Lower leg skin (tissue), 4 donors: Measurements from ENCODE around the gene RNF125. TPM values are rescaled to one million over a fixed set of nuclear protein-coding genes. Genes with fewer than 3 reads are reported as not detected.
"Not testable (repeated sequence)": the region's sequence is repeated elsewhere in the genome, so short reads cannot be mapped to it uniquely, and the experiment has no call there.

Source experiments
- DNase-seq, 2 donors: peaks; one replicate each; pipeline ENCODE4 v3.0.0-alpha.2; 2019; ENCODE audit warnings: low spot score in 2 of 2
- H3K4me3 ChIP-seq: fragments of 200-600 bp; sonication (generic); 2 replicates; pipeline ENCODE4 v1.5.1; 2017; ENCODE audit warnings: mild to moderate bottlenecking, low read depth; ENCODE audit not compliant: poor library complexity, severe bottlenecking
- CTCF ChIP-seq, 3 donors: fragments of 450-650 bp; IDR thresholded peaks; one replicate each; pipeline ENCODE4 v1.5.1; 2016; ENCODE audit warnings: antibody characterized with exemption in 3 of 3, mild to moderate bottlenecking in 3 of 3, moderate library complexity in 2 of 3
- POLR2A ChIP-seq, 2 donors: fragments of 450-650 bp; IDR thresholded peaks; one replicate each; pipeline ENCODE4 v1.6.1; 2016 to 2017; ENCODE audit warnings: antibody characterized with exemption in 2 of 2, mild to moderate bottlenecking in 1 of 2, moderate library complexity in 1 of 2
- whole genome bisulfite sequencing, 2 donors: methylation state at CpG; one replicate each; pipeline ENCODE4 v1.1.5; 2018; 5-methylcytosine and 5-hydroxymethylcytosine counted together
- intact Hi-C: fragments of 100-400 bp; cut with DNase I; formaldehyde crosslinking; loops from one replicate; pipeline ENCODE4 v1.15.0; 2023; ENCODE audit warnings: low total_unique reads
- total RNA-seq, 4 donors: library from RNA; depleted of rRNA; stranded (reverse); fragments of >200 nt; gene quantifications; one replicate each; pipeline ENCODE4 v1.1.0, GENCODE V29; 2016

The RNF125 gene
- total RNA-seq, 4 donors from 2014 or later: 6.3 to 16.3 (median 9.2) TPM

- DNase-seq: no peak
- TF ChIP-seq CTCF (IDR thresholded peaks at IDR 0.05): no peak
- no peak for TF ChIP-seq POLR2A (IDR thresholded peaks at IDR 0.05)
- intact Hi-C loops: no loop called here
- 61 to 77% methylated on average over 7 of the region's 7 CpGs for WGBS, 2 donors
- no peak overlapping the region for H3K4me3 ChIP-seq
These were observed 22.6 kb upstream of the RNF125 start for GRCh38 chr18:31996007-31996406.

GRCh38 chr18:31998880-31999412 is 19.7 kb upstream of the RNF125 start:
- 68 to 77% methylated on average over 5 of the region's 5 CpGs for WGBS, 2 donors

GRCh38 chr18:32001141-32001540 is 17.5 kb upstream of the RNF125 start:
- intact Hi-C loops, H3K4me3 ChIP-seq, DNase-seq: not testable (repeated sequence)
- WGBS, 2 donors: 89 to 92% methylated on average over 7 of the region's 7 CpGs

More at GRCh38 chr18:31998880-31999412, 19.7 kb upstream of the RNF125 start:
- no peak overlapping the region for H3K4me3 ChIP-seq
- TF ChIP-seq CTCF (IDR thresholded peaks at IDR 0.05): no peak
- no peak for TF ChIP-seq POLR2A (IDR thresholded peaks at IDR 0.05)
- intact Hi-C loops: no loop called here
- DNase-seq: no peak

GRCh38 chr18:32003822-32004221 is 14.8 kb upstream of the RNF125 start:
- WGBS, 2 donors: 91 to 92% methylated on average over 2 of the region's 2 CpGs
- H3K4me3 ChIP-seq, DNase-seq, intact Hi-C loops: not testable (repeated sequence)

- intact Hi-C loops: no loop called here
- no peak for DNase-seq
- no peak overlapping the region for H3K4me3 ChIP-seq
- no peak for TF ChIP-seq POLR2A (IDR thresholded peaks at IDR 0.05)
- TF ChIP-seq CTCF (IDR thresholded peaks at IDR 0.05): no peak
- 89 to 92% methylated on average over 5 of the region's 5 CpGs for WGBS, 2 donors
These were observed 8.4 kb upstream of the RNF125 start for GRCh38 chr18:32010124-32010721.

GRCh38 chr18:32011193-32011592 is 7.4 kb upstream of the RNF125 start:
- no peak for DNase-seq
- no peak for TF ChIP-seq POLR2A (IDR thresholded peaks at IDR 0.05)
- TF ChIP-seq CTCF (IDR thresholded peaks at IDR 0.05): no peak
- WGBS, 2 donors: 92 to 97% methylated on average over 3 of the region's 3 CpGs
- H3K4me3 ChIP-seq: no peak overlapping the region
- intact Hi-C loops: no loop called here
